Ascending aorta (tissue), 2 donors: ENCODE data around the gene ZNF681. TPM values are rescaled to one million over a fixed set of nuclear protein-coding genes. Genes with fewer than 3 reads are reported as not detected.
"Not testable (repeated sequence)": the region's sequence is repeated elsewhere in the genome, so short reads cannot be mapped to it uniquely, and the experiment has no call there.

ENCODE experiments used
- DNase-seq, 2 donors: peaks; one replicate each; pipeline ENCODE4 v3.0.0-alpha.2; 2019; ENCODE audit warnings: low spot score in 2 of 2
- H3K27ac ChIP-seq, 2 donors: fragments of 200-600 bp; sonication (generic); one replicate each; pipeline ENCODE4 v1.5.1; 2016 to 2017; ENCODE audit warnings: mild to moderate bottlenecking in 1 of 2
- H3K27me3 ChIP-seq: fragments of 200-600 bp; sonication (generic); one replicate; pipeline ENCODE4 v1.5.1; 2017
- H3K36me3 ChIP-seq, 2 donors: fragments of 200-600 bp; sonication (generic); one replicate each; pipeline ENCODE4 v1.5.1; 2016
- H3K4me1 ChIP-seq, 2 donors: fragments of 200-600 bp; sonication (generic); one replicate each; pipeline ENCODE4 v1.5.1; 2016 to 2017; ENCODE audit warnings: mild to moderate bottlenecking in 1 of 2
- H3K4me3 ChIP-seq, 2 donors: fragments of 200-600 bp; sonication (generic); one replicate each; pipeline ENCODE4 v1.5.1; 2016 to 2017; ENCODE audit warnings: mild to moderate bottlenecking in 1 of 2
- H3K9me3 ChIP-seq, 2 donors: fragments of 200-600 bp; sonication (generic); one replicate each; pipeline ENCODE4 v1.5.1; 2016
- intact Hi-C: fragments of 100-400 bp; cut with DNase I; formaldehyde crosslinking; loops from one replicate; pipeline ENCODE4 v1.15.1; 2023
- total RNA-seq: library from RNA; depleted of rRNA; stranded (reverse); fragments of >200 nt; gene quantifications from one replicate; pipeline ENCODE4 v1.1.0, GENCODE V29; 2016
- TF ChIP-seq, protein P1 (sequence below), 3 experiments: fragments of 200-600 bp in 2 of 3; fragments of 450-650 bp in 1 of 3; sonication (generic) in 2 of 3; IDR thresholded peaks; one replicate each; pipeline ENCODE4 v1.5.1; 2016 to 2019; ENCODE audit warnings: antibody characterized with exemption in 3 of 3, mild to moderate bottlenecking in 1 of 3, moderate library complexity in 1 of 3

Gene ZNF681
- total RNA-seq, 1 donor from 2014 or later: 1.9 TPM

DNA sequence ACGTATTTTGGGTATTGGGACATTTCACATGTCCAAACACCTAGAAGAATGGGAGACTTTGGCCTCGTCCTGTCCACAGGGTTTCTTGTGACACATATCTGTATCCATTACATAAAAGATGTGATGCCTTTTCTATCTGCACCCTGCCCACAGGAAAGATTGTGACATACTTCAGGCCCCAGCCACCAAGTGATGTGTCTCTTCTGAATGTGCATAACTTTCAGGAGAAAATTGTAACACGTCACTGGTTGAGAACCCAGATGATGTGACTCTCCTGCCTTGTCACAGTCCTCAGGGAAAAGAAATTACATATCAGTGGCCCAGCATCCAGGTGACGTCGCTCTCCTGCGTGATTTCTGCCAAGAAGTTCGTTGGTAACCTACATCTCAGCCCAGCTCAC, 21.0 kb upstream of the ZNF681 start:
- Histone ChIP-seq H3K36me3 (peaks cover 0 to 13% of the 10 kb centered on the region in 2 donors), H3K4me1 (no peaks in the 10 kb centered on the region), H3K4me3 (no peak overlapping the region), H3K9me3 (no peaks in the 10 kb centered on the region), H3K27me3 (no peaks in the 10 kb centered on the region), H3K27ac (no peak overlapping the region)
- intact Hi-C loops: no loop called here
- TF ChIP-seq, protein P1, sequence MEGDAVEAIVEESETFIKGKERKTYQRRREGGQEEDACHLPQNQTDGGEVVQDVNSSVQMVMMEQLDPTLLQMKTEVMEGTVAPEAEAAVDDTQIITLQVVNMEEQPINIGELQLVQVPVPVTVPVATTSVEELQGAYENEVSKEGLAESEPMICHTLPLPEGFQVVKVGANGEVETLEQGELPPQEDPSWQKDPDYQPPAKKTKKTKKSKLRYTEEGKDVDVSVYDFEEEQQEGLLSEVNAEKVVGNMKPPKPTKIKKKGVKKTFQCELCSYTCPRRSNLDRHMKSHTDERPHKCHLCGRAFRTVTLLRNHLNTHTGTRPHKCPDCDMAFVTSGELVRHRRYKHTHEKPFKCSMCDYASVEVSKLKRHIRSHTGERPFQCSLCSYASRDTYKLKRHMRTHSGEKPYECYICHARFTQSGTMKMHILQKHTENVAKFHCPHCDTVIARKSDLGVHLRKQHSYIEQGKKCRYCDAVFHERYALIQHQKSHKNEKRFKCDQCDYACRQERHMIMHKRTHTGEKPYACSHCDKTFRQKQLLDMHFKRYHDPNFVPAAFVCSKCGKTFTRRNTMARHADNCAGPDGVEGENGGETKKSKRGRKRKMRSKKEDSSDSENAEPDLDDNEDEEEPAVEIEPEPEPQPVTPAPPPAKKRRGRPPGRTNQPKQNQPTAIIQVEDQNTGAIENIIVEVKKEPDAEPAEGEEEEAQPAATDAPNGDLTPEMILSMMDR (IDR thresholded peaks at IDR 0.05): no peak
- no peak for DNase-seq

DNA sequence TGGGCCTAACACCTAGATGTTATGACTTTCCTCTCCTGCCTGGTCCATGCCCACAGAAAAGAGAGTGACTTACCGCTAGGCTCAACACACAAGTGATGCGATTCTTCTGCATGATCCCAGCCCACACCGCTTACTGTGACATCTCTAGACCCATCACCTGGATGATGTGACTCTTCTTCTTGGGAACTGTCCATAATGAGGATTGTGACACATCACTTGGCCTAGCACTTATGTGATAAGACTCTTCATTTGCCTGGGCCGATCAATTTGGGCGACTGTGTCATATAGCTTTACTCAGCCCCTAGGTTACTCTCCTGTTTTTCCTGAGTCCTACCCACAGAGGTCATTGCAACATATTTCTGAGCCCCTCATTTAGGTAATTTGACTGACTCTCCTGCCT, 19.9 kb upstream of the ZNF681 start:
- no peaks in the 10 kb centered on the region for H3K9me3 ChIP-seq
- no peak overlapping the region for H3K27ac ChIP-seq
- H3K36me3 ChIP-seq: peaks cover 0 to 11% of the 10 kb centered on the region in 2 donors
- TF ChIP-seq, protein P1 (IDR thresholded peaks at IDR 0.05): no peak
- no peak for DNase-seq
- H3K4me1 ChIP-seq: no peaks in the 10 kb centered on the region
- H3K4me3 ChIP-seq: no peak overlapping the region
- H3K27me3 ChIP-seq: no peaks in the 10 kb centered on the region
- intact Hi-C loops: no loop called here

DNA sequence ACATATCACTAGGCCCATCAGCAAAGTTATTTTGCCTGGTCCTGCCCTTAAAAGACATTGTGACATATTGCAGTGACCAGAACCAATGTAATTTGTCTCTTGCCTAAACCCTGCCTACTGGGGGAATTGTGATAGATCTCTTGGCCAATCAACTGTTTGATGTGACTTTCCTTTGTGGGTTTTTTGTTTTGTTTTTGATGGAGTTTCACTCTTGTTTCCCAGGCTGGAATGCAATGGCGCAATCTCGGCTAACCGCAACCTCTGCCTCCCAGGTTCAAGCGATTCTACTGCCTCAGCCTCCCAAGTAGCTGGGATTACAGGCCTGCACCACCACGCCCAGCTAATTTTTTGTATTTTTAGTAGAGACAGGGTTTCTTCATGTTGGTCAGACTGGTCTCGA, 19.3 kb upstream of the ZNF681 start:
- H3K27me3 ChIP-seq, intact Hi-C loops, H3K27ac ChIP-seq, DNase-seq, H3K4me3 ChIP-seq, H3K9me3 ChIP-seq, H3K4me1 ChIP-seq: not testable (repeated sequence)
- peaks cover 0 to 11% of the 10 kb centered on the region in 2 donors for H3K36me3 ChIP-seq

DNA sequence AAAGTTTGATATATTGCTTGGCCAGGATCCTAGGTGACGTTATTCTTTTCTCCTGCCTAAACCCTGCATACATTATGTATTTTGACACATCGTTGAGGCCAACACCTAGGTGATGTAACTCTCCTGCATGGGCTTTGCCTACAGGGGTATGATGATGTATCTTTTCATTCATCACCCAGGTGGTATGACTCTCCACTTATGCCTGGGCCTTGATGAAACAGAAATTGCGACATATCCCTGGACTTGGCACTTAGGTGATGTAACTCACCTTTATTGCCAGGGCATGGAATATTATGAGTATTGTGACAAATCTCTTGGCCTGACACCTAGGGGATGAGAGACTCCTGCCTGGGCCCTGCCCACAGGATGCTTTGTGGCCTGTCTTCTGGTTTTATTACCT, 18.5 kb upstream of the ZNF681 start:
- H3K36me3 ChIP-seq: peaks cover 0 to 11% of the 10 kb centered on the region in 2 donors
- no peak for DNase-seq
- no peak overlapping the region for H3K27ac ChIP-seq

DNA sequence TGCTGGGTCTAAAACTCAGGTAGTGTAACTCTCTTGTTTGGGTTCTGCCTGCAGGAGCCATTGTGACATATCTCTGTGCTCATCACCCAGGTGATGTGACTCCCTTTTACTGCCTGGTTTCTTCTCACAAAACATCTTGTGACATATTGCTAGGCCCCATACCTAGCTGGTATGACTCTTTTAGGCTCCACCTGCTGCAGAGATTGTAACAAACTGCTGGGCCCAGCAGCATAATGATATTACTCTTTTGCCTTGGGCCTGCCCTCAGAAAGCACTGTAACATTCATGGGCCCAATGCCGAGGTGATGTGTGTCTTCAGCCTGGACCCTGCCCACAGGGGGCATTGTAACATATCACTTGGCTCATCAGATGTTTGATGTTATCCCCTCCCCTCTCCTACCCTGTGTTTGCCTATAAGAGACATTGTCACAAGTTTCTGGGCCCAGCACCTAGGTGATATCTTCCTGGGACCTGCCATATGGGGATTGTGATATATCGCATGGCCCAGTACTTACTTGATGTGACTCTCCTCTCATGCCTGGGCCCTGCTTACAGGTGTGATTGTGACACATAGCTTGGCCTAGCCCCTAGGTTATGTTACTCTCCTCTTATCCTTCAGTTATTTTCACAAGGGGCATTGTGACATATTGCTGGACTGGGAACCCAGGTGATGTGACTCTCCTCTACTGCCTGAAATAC, 18.0 kb upstream of the ZNF681 start:
- Histone ChIP-seq H3K36me3 (peaks cover 0 to 11% of the 10 kb centered on the region in 2 donors), H3K9me3 (no peaks in the 10 kb centered on the region), H3K27ac (no peak overlapping the region), H3K4me1 (no peaks in the 10 kb centered on the region), H3K27me3 (no peaks in the 10 kb centered on the region), H3K4me3 (no peak overlapping the region)
- intact Hi-C loops: no loop called here
- TF ChIP-seq, protein P1 (IDR thresholded peaks at IDR 0.05): no peak
- DNase-seq: no peak

More for the DNA sequence above, 18.5 kb upstream of the ZNF681 start:
- Histone ChIP-seq H3K4me3 (no peak overlapping the region), H3K4me1 (no peaks in the 10 kb centered on the region), H3K9me3 (no peaks in the 10 kb centered on the region), H3K27me3 (no peaks in the 10 kb centered on the region)
- intact Hi-C loops: no loop called here
- TF ChIP-seq, protein P1 (IDR thresholded peaks at IDR 0.05): no peak

DNA sequence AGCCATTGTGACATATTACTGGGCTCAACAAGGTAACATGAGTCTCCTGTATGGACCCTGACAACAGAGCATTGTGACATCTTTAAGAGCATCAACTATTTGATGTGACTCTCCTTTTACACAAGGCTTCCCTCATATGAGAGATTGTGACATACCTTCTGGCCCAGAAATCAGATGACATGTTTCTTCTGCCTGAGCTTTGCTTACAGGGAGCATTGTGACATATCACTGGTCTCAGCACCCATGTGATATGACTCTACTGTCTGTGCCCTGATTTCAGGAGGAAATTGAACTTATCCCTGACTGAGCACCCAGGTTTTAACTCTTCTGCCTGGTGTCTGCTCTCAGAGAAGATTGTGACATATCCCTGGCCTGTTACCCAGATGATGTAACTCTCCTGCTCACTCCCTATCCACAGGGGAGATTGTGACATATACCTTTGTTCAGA, 15.9 kb upstream of the ZNF681 start:
- Histone ChIP-seq H3K27me3 (no peaks in the 10 kb centered on the region), H3K27ac (no peak overlapping the region), H3K4me1 (no peaks in the 10 kb centered on the region), H3K9me3 (no peaks in the 10 kb centered on the region), H3K4me3 (no peak overlapping the region), H3K36me3 (peaks cover 0 to 7% of the 10 kb centered on the region in 2 donors)
- no peak for DNase-seq
- TF ChIP-seq, protein P1 (IDR thresholded peaks at IDR 0.05): no peak
- intact Hi-C loops: no loop called here
